Hippocampal formation (tissue), 2 donors: ENCODE data around the gene ATP9A.
"Not testable (repeated sequence)": the region's sequence is repeated elsewhere in the genome, so short reads cannot be mapped to it uniquely, and the experiment has no call there.

ENCODE experiments used
- DNase-seq, 2 donors: peaks; one replicate each; lab custom pipeline; 2025; lab: John Stamatoyannopoulos, UW

Gene ATP9A

DNA sequence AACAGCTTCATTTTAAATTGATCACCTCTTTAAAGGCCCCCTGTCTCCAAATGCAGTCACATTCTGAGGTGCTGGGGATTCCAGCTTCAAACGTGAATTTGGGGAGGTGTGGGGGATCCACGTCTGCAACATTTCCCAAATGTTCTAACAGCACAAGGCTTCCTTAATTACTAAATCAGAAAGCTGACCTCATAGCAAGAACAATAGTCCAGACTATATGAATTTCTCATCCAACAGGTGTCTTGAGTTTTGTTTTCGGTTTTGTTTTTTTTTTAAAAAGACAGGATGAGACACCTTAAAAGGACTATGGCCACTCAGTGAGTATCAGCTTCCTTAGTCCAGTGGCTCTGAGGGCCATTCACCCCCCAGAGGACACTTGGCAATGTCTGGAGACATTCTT is 11.5 kb downstream of the ATP9A start:
- DNase-seq: no peak

DNA sequence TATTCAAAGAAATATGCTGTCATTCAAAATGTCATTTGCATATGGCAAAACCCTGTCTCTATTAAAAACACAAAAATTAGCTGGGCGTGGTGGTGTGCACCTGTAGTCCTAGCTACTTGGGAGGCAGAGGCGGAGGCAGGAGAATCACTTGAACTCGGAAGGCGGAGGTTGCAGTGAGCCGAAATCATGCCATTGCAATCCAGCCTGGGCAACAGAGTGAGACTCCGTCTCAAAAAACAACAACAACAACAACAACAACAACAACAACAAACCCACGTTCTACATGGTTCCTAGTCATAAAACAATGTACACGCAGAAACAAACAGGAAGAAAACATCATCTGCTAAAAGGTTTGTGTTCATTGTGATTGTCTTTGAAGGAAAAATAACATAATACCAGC is 15.0 kb downstream of the ATP9A start:
- DNase-seq: not testable (repeated sequence)

DNA sequence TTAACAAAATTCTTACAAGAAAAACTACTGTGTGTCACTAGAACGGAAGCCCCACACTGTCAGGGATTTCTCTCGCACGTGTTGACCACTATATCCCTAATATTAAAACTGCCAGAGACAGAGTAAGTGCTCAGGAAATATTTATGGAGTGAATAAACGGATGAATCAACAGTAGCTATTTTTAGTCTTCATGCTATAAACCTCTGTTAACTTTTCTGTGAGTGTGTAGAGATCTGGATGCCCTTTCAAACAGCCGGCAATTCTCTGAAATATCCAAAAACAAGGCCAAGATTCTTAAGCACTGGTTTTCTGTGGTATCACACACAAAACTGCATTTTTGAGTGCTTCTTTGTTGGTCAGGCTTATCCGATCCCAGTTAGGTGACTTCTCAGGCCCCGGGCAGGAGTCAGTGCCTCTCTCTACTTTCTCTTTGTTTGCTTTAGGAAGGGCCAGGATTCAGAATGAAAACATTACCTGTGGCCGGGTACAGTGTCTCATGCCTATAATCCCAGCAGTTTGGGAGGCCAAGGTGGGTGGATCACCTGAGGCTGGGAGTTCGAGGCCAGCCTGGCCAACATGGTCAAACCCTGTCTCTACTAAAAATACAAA is 15.7 kb downstream of the ATP9A start:
- no peak for DNase-seq

DNA sequence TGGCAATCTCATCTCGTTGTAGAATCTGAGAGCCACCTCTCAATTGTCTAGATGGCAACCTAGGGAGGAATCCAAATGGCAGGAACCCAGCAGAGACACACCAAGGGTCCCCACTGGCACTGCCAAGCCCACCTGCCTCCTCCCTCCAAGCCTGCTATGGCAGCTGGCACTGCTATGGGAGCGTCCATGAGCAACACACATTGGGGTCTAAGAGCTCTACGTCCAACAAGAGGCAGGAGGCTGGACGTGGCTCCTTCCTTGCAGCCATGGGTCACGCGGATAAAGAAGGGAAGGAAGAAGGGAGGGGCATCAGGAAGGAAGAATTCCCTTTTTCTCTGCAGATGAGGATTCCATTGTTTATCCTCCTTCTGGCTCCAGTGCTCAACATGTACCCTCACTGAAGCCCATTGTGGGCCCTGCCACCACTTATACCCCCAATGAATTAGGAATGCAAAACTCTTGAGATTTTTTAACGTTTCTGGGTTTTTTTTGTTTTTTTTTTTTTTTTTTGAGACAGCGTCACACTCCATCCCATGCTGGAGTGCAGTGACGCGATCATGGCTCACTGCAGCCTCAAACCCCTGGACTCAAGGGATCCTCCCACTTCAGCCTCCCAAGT is 17.3 kb downstream of the ATP9A start:
- DNase-seq: no peak

DNA sequence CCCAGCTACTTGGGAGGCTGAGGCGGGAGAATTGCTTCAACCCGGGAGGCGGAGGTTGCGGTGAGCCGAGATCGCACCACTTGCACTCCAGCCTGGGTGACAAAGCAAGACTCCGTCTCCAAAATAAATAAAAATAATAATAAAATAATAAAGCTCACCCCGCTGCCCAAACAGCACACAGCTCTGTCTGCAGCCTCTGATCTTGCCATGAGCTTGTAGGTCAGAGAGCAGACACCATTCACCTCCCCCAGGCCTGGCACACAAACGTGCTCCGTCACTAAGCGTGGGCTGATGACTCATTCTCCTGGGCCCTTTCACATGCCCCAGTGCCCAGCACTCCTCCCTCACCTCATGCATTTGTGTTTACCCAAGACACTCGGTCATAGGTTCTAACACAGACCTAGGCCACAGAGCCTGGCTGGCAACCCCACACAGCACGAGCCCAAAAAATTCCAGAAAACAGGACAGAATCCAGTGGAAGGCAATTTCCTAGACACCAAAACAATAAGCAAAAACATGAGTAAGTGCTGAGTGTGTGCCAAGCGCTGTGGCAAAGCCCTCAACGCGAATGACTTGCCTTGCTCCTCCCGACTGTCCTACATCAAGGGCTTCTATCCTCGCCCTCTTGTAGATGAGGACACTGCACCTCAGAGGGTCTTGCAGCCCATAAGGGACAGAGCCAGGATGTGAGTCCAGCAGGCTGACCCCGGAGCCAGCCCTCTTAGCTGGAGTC is 18.0 kb downstream of the ATP9A start:
- DNase-seq: peak in 1 of 2 donors; percentile 54

DNA sequence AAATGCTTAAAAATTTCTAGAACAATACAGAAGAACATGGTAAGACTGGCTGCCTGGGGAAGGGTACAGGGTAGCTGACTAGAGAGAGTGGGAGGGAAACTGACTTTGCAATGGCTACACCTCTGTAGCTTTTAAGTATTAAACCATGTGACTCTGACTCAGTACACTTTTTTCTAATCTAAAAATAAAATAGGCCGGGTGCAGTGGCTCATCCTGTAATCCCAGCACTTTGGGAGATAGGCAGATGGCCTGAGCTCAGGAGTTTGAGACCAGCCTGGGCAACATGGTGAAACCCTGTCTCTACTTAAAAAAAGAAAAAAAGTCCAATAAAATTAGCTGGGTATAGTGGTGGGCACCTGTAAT is 18.5 kb downstream of the ATP9A start:
- peak in 1 of 2 donors; percentile 29 for DNase-seq

DNA sequence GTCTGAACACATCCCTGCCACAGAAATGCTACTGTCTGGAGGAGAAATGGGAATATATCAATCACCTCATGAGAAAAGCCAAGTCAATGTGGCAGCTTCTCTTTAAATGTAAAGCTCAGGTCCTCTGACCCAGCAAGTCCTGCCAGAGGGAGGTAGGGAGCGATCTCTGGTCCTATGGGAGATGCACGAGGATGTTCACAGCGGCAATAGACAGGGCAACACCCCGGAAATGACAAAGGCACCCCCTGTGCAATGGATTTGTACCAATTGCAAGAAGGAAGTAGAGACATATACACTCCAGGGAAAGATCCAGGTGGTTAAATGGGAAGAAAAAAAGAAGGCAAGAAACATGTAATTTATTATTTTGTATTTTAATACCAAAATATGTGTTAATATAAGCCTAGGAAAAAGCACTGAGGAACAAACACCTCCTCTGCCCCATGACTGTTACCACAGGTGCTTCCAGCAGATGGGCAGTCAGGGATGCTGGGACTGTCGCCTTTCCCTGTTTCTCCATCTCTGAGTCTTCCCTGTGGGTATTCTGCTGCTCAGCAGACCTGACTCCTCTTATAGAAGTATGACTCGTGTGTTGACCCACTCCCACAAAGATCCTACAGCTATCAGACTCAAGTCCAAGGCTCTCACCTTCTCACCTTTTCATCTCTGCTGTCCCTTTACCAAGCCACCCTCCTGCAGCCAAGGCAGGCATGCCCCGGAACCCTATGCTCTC is 20.8 kb downstream of the ATP9A start:
- no peak for DNase-seq

DNA sequence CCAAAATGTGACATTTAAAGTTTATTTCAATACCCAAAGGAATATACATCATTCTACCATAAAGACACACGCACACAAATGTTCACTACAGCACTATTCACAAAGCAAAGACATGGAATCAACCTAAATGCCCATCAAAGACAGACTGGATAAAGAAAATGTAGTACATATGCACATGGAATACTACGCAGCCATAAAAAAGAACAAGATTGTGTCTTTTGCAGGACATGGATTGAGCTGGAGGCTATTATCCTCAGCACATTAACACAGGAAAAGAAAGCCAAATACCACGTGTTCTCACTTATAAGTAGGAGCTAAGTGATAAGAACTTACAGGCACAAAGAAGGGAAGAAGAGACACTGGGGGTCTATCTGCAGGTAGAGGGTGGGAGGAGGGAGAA is 22.4 kb downstream of the ATP9A start:
- DNase-seq: no peak

DNA sequence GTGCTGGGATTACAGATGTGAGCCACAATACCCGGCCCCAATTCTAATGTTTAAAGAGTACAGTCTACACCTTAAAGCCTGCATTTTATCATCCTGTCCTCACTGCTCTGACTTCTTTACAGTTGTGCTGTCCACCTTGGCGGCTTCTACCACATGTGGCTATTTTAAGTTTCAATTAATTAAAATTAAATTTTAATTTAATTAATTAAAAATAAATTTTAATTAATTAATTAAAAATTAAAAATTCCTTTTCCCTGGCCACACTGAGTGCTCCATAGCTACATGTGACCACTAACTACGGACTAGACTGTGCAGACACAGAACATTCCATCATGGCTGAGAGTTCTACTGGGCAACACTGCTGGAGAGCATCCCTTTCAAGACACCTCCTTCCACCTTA is 27.4 kb downstream of the ATP9A start:
- no peak for DNase-seq

DNA sequence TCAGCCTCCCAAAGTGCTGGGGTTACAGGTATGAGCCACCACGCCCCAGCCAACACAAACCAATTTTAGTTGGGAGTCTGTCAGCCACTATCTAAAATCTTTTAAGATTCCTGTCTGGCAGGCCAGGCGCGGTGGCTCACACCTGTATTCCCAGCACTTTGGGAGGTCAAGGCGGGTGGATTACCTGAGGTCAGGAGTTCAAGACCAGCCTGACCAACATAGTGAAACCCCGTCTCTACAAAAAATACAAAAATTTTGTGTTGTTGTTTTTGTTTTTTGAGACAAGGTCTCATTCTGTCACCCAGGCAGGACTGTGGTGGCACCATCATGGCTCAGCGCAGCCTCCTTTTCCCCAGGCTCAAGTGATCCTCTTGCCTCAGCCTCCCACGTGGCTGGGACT is 27.9 kb downstream of the ATP9A start:
- not testable (repeated sequence) for DNase-seq

DNA sequence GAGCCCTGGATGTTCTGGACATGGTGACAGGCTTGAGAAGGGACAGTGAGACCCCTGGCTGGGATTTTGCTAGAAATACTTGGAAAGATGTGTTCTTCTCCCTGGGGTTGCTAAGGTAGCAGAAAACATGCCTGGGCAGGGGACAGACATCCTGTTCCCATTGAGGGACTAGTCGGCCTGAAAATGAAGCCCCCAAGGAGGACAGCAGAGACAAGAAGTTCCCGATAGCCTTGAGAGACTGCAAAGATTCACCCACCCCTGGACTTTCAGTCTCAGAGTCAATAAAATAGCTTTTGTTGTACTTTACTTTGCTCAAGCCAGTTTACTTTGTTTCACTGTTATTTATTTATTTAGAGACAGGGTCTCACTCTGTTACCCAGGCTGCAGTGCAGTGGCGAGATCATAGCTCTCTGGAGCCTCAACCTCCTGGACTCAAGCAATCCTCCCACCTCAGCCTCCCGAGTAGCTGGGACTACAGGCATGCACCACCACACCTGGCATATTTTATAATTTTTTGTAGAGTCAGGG is 28.4 kb downstream of the ATP9A start:
- no peak for DNase-seq

DNA sequence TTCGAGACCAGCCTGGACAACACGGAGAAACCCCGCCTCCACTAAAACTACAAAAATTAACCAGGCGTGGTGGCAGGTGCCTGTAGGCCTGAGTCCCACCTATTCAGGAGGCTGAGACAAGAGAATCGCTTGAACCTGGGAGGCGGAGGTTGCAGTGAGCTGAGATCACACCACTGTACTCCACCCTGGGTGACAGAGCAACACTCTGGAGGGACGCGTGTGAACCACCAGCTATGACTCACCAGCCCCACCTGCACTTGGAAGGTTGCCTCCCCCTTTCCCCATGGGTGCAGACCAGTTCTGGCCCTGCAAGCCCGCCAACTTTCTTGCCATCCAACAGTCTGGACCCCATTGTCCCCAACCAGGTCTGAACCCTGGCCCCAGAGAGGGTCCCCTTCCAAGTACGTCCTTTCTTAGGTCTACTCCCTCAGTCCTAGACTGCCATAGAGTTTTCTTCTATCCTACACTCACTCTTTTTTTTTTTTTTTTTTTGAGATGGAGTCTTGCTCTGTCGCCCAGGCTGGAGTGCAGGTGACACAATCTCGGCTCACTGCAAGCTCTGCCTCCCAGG is 29.2 kb downstream of the ATP9A start:
- DNase-seq: no peak

DNA sequence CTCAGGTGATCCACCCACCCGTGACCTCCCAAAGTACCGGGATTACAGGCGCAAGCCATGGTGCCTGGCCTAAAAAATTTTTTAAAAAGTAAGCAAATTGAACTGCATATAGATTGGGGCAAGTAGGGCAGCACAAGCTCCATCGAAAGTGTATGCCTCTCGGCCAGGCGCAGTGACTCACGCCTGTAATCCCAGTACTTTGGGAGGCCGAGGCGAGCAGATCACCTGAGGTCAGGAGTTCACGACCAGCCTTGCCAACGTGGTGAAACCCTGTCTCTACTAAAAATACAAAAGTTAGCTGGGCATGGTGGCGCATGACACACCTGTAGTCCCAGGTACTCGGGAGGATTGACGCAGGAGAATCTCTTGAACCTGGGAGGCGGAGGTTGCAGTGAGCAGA is 29.9 kb downstream of the ATP9A start:
- DNase-seq: not testable (repeated sequence)

DNA sequence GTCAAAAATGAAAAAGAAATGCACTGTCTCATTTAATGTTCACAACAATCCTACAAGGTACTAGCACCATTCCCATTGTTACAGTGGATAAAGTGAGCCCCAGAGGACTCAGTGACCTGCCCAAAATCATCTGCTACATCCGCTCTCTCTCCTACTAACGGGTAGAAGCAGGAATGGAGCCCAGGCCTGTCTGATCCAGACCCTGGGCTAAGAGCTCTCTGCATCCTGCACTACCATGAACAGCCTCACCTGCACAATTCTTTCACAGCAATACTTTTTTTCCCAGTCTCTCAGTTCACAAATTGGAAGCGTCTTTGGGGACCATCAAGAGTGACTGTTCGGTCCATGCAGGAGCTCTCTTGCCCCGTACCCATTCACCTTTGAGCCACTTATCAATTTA is 31.2 kb downstream of the ATP9A start:
- DNase-seq: no peak

DNA sequence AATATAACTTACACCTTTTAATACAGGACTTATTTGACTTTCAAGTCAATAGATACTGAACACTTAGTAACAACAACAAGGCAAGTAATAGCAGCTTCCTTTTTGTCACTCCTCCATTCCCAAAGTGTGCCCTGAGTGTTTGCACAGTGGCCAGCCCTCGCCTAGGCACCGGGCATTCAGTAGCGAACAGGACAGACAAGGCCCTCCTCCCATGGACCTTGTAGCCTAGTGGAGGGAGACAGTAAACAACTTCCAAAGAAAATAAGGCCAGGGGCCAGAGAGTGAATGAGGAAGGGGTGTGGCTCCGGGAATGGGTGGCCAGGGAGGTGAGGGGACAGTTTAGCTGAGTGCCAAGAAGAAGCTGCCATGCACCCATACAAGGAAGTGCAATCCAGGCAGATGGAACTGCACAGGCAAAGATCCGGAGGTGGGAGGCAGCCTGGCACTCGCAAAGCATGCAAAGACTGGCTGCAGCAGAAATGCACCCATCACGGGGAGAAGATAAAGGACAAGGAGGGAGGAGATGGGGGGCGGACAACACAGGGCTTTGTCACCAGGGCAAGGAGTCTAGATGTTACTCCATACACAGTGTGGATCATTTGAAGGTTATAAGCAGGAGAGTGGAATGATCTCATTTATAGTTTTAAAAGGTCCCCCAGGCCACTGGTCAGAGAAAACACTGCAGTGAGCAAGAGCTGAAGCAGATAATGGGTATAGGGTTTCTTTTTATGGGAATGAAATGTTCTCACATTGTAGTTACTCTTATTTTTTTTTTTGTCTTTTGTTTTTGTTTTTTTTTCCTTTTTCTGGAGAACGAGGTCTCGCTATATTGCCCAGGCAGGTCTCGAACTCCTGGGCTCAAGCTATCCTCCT is 32.2 kb downstream of the ATP9A start:
- DNase-seq: no peak

DNA sequence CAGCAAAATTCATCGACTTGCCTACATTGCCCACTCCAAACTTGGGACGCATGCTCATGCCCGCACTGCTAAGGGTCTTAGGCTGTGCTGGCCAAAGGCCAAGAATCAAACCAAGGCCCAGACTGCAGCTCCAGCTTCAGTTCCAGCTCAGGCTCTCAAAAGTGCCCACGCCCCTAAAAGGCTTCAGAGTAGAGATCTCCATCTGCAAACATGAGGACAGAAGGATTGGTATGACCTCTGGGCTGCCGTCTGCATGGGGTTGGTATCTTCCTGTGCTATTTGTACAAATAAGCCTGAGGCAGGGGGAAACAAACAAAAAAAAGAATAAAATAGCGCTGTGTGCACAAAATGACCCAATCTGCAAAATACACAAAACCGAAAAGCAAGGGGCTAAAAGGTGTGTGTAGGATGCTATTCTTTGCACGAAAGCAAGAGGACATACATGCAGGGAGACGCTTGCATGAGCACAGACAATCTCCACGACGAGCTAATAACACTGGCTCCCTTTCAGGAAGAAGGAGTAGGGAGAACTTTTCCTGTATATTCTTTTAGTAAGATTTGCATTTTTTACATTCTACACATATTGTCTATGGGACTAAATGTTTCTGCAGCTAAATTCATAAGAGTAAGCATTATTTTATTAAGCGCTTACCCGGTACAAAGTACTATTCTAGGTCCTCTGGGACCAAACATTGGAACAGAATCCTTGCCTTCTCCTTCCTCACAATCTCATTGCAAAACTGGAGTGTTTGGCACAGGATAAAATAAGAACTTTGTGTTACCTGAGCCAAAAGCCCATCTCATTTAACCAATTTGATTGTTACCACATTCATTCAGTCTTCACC is 33.1 kb downstream of the ATP9A start:
- DNase-seq: no peak

DNA sequence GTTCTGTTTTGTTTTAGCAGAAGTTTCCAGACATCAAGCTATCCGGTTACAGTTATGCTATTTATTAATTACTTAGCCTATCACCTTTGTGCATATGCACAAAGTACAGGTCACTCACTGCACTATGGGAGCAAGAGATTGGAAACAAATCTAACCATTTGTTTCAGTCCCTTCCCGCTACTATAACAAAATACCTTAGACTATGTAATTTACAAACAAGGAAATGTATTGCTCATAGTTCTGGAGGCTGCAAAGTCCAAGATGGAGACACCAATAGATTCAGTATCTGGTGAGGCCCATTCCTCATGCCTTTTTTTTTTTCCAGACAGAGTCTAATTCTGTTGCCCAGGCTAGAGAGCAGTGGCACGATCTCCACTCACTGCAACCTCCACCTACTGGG is 35.1 kb downstream of the ATP9A start:
- no peak for DNase-seq

DNA sequence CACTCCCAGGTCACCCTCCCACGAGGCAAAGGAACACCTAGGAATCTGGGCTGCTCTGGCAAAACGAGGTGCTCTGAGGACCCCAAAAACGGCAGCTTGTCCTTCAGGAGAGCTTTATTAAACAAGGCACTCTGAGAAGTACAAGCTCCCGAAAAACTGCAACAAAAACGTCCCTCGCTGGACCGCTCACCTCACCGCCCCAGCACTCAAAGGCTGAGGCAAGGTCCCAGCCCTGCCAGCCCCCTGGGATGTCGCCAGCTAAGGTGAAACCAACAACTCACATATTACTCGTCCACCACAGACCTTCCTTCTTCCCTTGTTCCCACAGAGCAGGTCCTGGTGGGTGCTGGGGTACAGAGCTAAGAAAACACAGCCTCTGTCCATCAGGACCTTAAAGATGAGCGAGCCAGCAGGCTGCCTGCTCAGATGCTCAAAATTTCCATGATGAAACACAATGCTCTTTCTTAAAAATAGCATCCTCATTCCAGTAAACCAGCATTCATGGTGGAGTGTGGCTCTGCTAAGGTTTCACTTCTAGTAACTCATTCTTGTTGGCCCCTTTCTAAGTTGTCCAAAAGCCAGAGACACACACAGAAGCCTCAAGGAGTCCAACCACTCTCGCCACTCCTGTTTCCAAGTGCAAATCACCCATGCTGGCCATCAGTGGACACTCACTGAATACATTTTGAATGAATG is 35.9 kb downstream of the ATP9A start:
- peak; percentile 25 to 32 for DNase-seq

DNA sequence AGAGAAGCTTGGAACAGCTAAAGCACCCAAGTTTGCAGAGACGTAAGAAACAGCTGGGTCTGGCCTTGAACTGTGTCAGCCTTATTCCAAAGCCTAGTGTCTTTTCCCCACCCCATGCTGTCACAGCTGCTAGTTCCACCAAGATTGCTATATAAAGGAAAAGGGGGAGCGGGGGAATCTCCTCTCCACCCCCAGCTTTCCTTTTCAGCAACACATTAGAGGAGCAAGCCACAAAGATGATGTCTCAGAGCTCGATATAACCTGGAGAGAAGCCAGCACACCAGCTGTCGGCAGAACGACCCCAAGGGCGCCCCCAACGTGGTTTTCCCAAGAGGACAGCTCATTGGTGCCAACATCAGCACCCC is 36.5 kb downstream of the ATP9A start:
- no peak for DNase-seq

DNA sequence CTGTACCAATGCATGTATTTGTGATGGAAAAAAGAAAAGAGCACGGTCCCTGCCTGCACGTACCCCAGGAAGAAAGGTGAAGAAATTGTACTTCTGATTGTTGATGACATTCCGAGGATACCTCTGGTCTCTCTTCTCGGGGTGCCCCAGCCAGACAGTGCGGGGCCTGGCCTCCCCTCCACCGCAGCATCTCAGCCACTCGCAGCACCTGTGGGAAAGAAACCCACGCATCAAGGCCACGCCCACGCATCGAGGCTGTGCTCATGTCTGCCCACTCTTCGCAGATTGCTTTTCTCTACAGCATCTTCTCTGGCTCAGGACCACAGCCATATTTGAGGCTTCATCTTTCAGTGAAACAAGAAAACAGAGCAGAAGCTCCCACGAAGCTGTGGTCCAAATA is 38.4 kb downstream of the ATP9A start:
- DNase-seq: no peak
